ENCODE measurements around the gene PPFIBP2.

- no peak for TF ChIP-seq ZNF510 (tag by site-specific recombination; IDR thresholded peaks at IDR 0.05; ENCODE audit: insufficient replicate concordance)
- TF ChIP-seq ZNF660 (tag by site-specific recombination; IDR thresholded peaks at IDR 0.05), result no peak
- TF ChIP-seq YY1 (tag by site-specific recombination; IDR thresholded peaks at IDR 0.05), result no peak
- no peak for TF ChIP-seq PRDM4 (tag by site-specific recombination; IDR thresholded peaks at IDR 0.05)
- TF ChIP-seq ZNF274 (IDR thresholded peaks at IDR 0.05; ENCODE audit: low read length), result no peak
- no peak for TF ChIP-seq ZNF274 (tag by site-specific recombination; IDR thresholded peaks at IDR 0.05; ENCODE audit: borderline replicate concordance)
- no peak for TF ChIP-seq ZBTB48 (tag by site-specific recombination; IDR thresholded peaks at IDR 0.05)
Measured at GRCh38 chr11:7610393-7610792, 96.6 kb downstream of the PPFIBP2 start.

All from HEK293 (cell line).